ENCODE results near the gene CCDC54. TPM values are rescaled to one million over a fixed set of nuclear protein-coding genes. Genes with fewer than 3 reads are reported as not detected.

CCDC54 gene
- total RNA-seq, 1 donor from 2014 or later, result not detected

DNA sequence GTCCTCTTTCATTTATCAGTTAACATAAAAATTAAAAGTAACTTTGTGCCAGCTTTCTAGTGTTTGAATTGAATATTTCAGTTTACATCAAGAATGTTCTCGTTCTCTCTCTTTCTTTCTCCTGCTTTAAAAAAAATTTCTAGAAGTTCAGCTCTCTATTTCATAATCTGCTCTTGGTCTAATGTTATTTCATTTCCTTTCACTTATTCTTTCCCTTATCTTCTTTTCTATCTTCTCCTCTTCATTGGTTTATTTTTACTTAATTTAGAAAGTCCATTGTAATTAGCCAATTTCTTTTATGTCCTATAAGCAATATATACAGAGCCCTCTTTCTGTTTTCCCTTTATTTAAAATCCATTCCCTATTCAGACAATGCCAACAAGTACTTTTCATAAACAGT, 44.6 kb downstream of the CCDC54 start:
- intact Hi-C loops (cut with DNase I), result no loop called here
- Histone ChIP-seq H3K9me3 (no peaks in the 10 kb centered on the region), H3K27me3 (no peaks in the 10 kb centered on the region), H3K27ac (no peak overlapping the region), H3K4me3 (no peak overlapping the region), H3K4me1 (no peaks in the 10 kb centered on the region), H3K36me3 (no peaks in the 10 kb centered on the region)
- ATAC-seq (no peak), DNase-seq (no peak)
- TF ChIP-seq, protein P1, sequence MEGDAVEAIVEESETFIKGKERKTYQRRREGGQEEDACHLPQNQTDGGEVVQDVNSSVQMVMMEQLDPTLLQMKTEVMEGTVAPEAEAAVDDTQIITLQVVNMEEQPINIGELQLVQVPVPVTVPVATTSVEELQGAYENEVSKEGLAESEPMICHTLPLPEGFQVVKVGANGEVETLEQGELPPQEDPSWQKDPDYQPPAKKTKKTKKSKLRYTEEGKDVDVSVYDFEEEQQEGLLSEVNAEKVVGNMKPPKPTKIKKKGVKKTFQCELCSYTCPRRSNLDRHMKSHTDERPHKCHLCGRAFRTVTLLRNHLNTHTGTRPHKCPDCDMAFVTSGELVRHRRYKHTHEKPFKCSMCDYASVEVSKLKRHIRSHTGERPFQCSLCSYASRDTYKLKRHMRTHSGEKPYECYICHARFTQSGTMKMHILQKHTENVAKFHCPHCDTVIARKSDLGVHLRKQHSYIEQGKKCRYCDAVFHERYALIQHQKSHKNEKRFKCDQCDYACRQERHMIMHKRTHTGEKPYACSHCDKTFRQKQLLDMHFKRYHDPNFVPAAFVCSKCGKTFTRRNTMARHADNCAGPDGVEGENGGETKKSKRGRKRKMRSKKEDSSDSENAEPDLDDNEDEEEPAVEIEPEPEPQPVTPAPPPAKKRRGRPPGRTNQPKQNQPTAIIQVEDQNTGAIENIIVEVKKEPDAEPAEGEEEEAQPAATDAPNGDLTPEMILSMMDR (IDR thresholded peaks at IDR 0.05), result no peak

DNA sequence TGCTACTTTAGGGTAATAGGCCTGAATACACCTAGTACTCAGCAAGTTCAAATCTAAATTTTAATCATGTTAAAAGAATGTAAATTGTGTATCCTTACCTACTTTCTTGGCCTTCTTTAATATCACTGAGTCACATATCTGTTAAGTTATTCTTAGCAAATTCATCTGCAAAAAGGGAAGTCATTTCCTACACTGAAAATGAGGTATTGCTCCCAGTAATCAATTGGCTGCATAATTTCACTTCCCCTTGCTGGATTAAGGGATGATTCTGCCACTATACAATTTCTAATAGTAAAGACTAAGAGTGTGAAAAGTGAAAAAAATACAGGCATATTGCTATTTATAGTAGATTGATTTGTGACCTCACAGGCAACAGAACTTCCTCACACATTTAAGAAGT, 47.8 kb downstream of the CCDC54 start:
- DNase-seq (no peak), ATAC-seq (no peak)
- Histone ChIP-seq H3K9me3 (no peaks in the 10 kb centered on the region), H3K4me3 (no peak overlapping the region), H3K27me3 (no peaks in the 10 kb centered on the region), H3K4me1 (no peaks in the 10 kb centered on the region), H3K36me3 (no peaks in the 10 kb centered on the region), H3K27ac (no peak overlapping the region)
- TF ChIP-seq, protein P1 (IDR thresholded peaks at IDR 0.05), result no peak
- intact Hi-C loops (cut with DNase I), result no loop called here

DNA sequence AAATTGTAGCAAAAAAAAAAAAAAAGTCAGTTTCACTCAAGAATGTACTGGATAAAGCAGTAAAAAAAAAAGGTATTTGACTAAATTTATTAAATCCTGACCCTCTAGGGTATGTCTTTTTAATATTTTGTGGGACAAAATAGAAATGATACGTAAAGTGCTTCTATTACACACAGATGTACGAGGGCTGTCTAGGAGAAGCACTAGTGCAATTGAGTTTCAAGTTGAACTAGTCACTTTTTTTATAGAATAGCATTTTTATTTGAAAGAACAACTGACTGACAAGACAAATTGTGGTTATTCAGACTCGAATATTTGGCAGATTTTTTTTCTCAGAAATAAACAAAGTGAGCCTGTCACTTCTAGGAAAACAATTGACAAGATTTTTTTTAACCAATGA, 49.0 kb downstream of the CCDC54 start:
- Histone ChIP-seq H3K4me1 (peaks cover 6% of the 10 kb centered on the region), H3K36me3 (no peaks in the 10 kb centered on the region), H3K4me3 (no peak overlapping the region), H3K27me3 (no peaks in the 10 kb centered on the region), H3K9me3 (no peaks in the 10 kb centered on the region), H3K27ac (no peak overlapping the region)
- ATAC-seq, result no peak
- intact Hi-C loops (cut with DNase I), result no loop called here
- no peak for DNase-seq
- TF ChIP-seq, protein P1 (IDR thresholded peaks at IDR 0.05), result no peak

Other genes starting within 250 kb of the CCDC54 start
- gene BBX, start 145.5 kb downstream of the CCDC54 start, total RNA-seq, result 62.3 TPM

Measured in upper lobe of right lung (tissue), 1 donor.